Gastroesophageal sphincter (tissue), 4 donors: Measurements from ENCODE around the gene PEX11A. TPM values are rescaled to one million over a fixed set of nuclear protein-coding genes. Genes with fewer than 3 reads are reported as not detected.
A peak's percentile ranks its signal among the peaks of the same experiment; 100 is the strongest.

Source experiments
- ATAC-seq: fragments of 150-250 bp; one replicate; pipeline ENCODE4 v1.9.1; 2016; ENCODE audit warnings: mild to moderate bottlenecking, moderate library complexity
- H3K27ac ChIP-seq, 4 donors: fragments of 200-600 bp; sonication (generic) in 3 of 4; 1 replicate in 3 of 4; 2 replicates in 1 of 4; pipeline ENCODE4 v1.5.1; 2016 to 2019
- H3K27me3 ChIP-seq: fragments of 200-600 bp; sonication (generic); one replicate; pipeline ENCODE4 v1.5.1; 2019
- H3K36me3 ChIP-seq, 2 donors: fragments of 200-600 bp; sonication (generic); one replicate each; pipeline ENCODE4 v1.5.1; 2019; ENCODE audit warnings: control low read depth in 1 of 2
- H3K4me1 ChIP-seq, 3 donors: fragments of 200-600 bp; sonication (generic); 1 replicate in 2 of 3; 2 replicates in 1 of 3; pipeline ENCODE4 v1.5.1; 2016 to 2019; ENCODE audit warnings: control low read depth in 2 of 3
- H3K4me3 ChIP-seq, 2 donors: fragments of 200-600 bp; sonication (generic); one replicate each; pipeline ENCODE4 v1.5.1; 2019; ENCODE audit warnings: mild to moderate bottlenecking in 1 of 2, moderate library complexity in 1 of 2
- H3K9me3 ChIP-seq, 3 donors: fragments of 200-600 bp; sonication (generic); one replicate each; pipeline ENCODE4 v1.5.1; 2017 to 2019; ENCODE audit warnings: control low read depth in 2 of 3
- CTCF ChIP-seq, 4 experiments: fragments of 200-600 bp in 2 of 4; fragments of 450-650 bp in 2 of 4; sonication (generic) in 1 of 4; IDR thresholded peaks; one replicate each; pipeline ENCODE4 v1.5.1; 2017 to 2019; ENCODE audit warnings: antibody characterized with exemption in 4 of 4, mild to moderate bottlenecking in 2 of 4, moderate library complexity in 2 of 4
- EP300 ChIP-seq: sonication (generic); formaldehyde crosslinking; IDR thresholded peaks from one replicate; pipeline ENCODE4 v1.6.1; 2017; ENCODE audit warnings: antibody characterized with exemption, mild to moderate bottlenecking
- POLR2A ChIP-seq, 2 donors: fragments of 450-650 bp; IDR thresholded peaks; one replicate each; pipeline ENCODE4 v1.6.1; 2017; ENCODE audit warnings: antibody characterized with exemption in 2 of 2, mild to moderate bottlenecking in 2 of 2, moderate library complexity in 1 of 2
- POLR2AphosphoS5 ChIP-seq: sonication (generic); formaldehyde crosslinking; IDR thresholded peaks from one replicate; pipeline ENCODE4 v1.6.1; 2017; ENCODE audit warnings: antibody characterized with exemption
- WGBS, 2 donors: methylation state at CpG; one replicate each; pipeline ENCODE4 v1.1.5; 2018; ENCODE audit warnings: low coverage in 1 of 2; 5-methylcytosine and 5-hydroxymethylcytosine counted together
- total RNA-seq, 4 donors: library from RNA; depleted of rRNA; stranded (reverse); fragments of >200 nt; gene quantifications; one replicate each; pipeline ENCODE4 v1.1.0, GENCODE V29; 2016

Gene PEX11A
- total RNA-seq, 4 donors from 2014 or later = 11.6 to 17.6 (median 16.4) TPM

DNA sequence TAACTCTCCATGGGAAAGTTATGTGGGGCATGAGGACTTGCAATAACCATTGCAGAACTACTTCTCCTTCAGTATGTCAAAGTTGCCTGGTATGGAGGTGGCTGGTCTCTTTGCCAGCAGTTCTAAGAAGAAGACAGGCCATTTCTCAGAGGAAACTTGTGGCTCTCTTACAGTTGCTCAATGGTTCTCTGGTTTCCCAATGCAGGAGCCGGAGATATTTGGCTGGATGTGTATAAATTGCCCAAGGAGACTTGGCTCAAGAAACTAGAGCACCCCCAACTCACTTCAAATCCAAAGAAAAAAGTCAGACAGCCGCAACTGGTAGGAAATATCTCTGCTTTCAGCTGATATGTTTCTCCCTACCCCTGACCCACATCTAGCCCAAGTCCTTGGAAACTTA is 24.2 kb upstream of the PEX11A start:
- 73% methylated on average over 2 of the region's 2 CpGs; no CpG with 5 or more reads in 1 of the 2 donors for WGBS, 2 donors
- H3K27ac ChIP-seq = no peak overlapping the region
- no peaks in the 10 kb centered on the region for H3K27me3 ChIP-seq
- TF ChIP-seq CTCF (IDR thresholded peaks at IDR 0.05) = no peak
- no peak for TF ChIP-seq POLR2A (IDR thresholded peaks at IDR 0.05)
- no peak for TF ChIP-seq POLR2AphosphoS5
- TF ChIP-seq EP300 = no peak
- H3K4me3 ChIP-seq = no peak overlapping the region
- H3K9me3 ChIP-seq = peaks cover 0 to 6% (median 0%) of the 10 kb centered on the region in 3 donors
- H3K36me3 ChIP-seq = no peaks in the 10 kb centered on the region
- no peaks in the 10 kb centered on the region for H3K4me1 ChIP-seq
- ATAC-seq = peak; percentile 43

GRCh38 chr15:89707577-89707976 is 17.0 kb upstream of the PEX11A start:
- 13 to 28% methylated on average over 1 of the region's 1 CpG for WGBS, 2 donors
- H3K27me3 ChIP-seq = no peaks in the 10 kb centered on the region
- H3K36me3 ChIP-seq = no peaks in the 10 kb centered on the region
- TF ChIP-seq EP300 = no peak
- no peak for TF ChIP-seq POLR2AphosphoS5
- TF ChIP-seq CTCF (IDR thresholded peaks at IDR 0.05) = no peak
- TF ChIP-seq POLR2A (IDR thresholded peaks at IDR 0.05) = no peak
- H3K9me3 ChIP-seq = peaks cover 0 to 6% (median 0%) of the 10 kb centered on the region in 3 donors
- H3K4me1 ChIP-seq = no peaks in the 10 kb centered on the region
- no peak overlapping the region for H3K27ac ChIP-seq
- ATAC-seq = no peak
- no peak overlapping the region for H3K4me3 ChIP-seq

DNA sequence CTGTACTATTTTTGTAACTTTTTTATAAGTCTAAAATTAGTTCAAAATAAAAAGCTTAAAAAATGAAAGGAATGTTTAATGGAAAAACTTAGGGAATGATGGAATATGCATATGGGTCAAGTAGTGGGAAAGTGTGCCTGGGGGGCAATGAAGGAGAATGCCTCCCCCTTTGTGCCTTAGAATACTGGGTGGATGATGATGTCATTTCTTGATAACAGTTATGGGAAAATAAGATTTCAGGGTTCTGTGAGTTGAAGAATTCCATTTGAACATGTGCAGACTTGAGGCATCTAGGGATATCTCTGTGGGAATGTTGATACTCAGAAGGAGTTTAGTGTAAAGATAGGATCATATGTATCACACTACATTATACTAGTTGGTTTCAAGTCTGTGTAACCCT is 13.9 kb upstream of the PEX11A start:
- no peak for TF ChIP-seq CTCF (IDR thresholded peaks at IDR 0.05)
- TF ChIP-seq POLR2A (IDR thresholded peaks at IDR 0.05) = no peak
- TF ChIP-seq EP300 = no peak
- no peak for TF ChIP-seq POLR2AphosphoS5
- no peak for ATAC-seq
- Histone ChIP-seq H3K9me3 (no peaks in the 10 kb centered on the region), H3K36me3 (no peaks in the 10 kb centered on the region), H3K27ac (no peak overlapping the region), H3K4me3 (no peak overlapping the region), H3K27me3 (no peaks in the 10 kb centered on the region), H3K4me1 (no peaks in the 10 kb centered on the region)

DNA sequence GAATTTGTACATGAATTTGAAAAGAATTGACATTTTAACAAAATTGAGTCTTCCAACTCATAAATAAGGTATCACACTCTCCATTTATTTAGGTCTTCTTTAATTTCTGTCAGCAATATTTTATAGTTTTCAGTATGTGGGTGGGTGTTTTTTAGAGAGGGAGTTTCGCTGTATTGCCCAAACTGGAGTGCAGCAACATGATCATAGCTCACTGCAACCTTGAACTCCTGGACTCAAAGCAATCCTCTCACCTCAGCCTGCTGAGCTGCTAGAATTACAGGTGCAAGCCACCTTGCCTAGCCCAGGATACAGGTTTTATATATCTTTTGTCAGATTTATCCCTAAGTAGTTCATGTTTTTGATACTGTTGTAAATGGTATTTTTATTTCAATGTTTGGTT is 4.6 kb upstream of the PEX11A start:
- Histone ChIP-seq H3K9me3 (no peaks in the 10 kb centered on the region), H3K27ac (no peak overlapping the region), H3K4me1 (peaks cover 0 to 6% (median 0%) of the 10 kb centered on the region in 3 donors), H3K4me3 (no peak overlapping the region), H3K27me3 (peaks cover 2% of the 10 kb centered on the region), H3K36me3 (no peaks in the 10 kb centered on the region)
- WGBS, 2 donors = 67 to 100% methylated on average over 1 of the region's 1 CpG
- no peak for ATAC-seq
- no peak for TF ChIP-seq EP300
- TF ChIP-seq POLR2A (IDR thresholded peaks at IDR 0.05) = no peak
- no peak for TF ChIP-seq POLR2AphosphoS5
- no peak for TF ChIP-seq CTCF (IDR thresholded peaks at IDR 0.05)

- no peaks in the 10 kb centered on the region for H3K36me3 ChIP-seq
- no peak for TF ChIP-seq EP300
- no peak for TF ChIP-seq POLR2A (IDR thresholded peaks at IDR 0.05)
- TF ChIP-seq CTCF (IDR thresholded peaks at IDR 0.05) = no peak
- TF ChIP-seq POLR2AphosphoS5 = no peak
- WGBS, 2 donors = 67 to 92% methylated on average over 1 of the region's 1 CpG
- H3K27me3 ChIP-seq = peaks cover under 1% of the 10 kb centered on the region
- H3K4me1 ChIP-seq = peaks cover 0 to 20% (median 6%) of the 10 kb centered on the region in 3 donors
- no peak overlapping the region for H3K4me3 ChIP-seq
- no peak for ATAC-seq
- H3K9me3 ChIP-seq = no peaks in the 10 kb centered on the region
- no peak overlapping the region for H3K27ac ChIP-seq
These were observed 3.1 kb upstream of the PEX11A start for GRCh38 chr15:89693696-89694095.
